K562 (cell line): ENCODE data around the gene SLC7A6OS. TPM values are rescaled to one million over a fixed set of nuclear protein-coding genes. Genes with fewer than 3 reads are reported as not detected.

ENCODE experiments used
- BRD9 ChIP-seq: fragments of 450-650 bp; IDR thresholded peaks from 2 replicates; pipeline ENCODE4 v1.6.1; 2018; ENCODE audit warnings: low read depth; ENCODE audit not compliant: partially characterized antibody
- IFI16 ChIP-seq: fragments of 250-450 bp; sonication (Bioruptor Pico); IDR thresholded peaks from 2 replicates; pipeline ENCODE4 v2.1.2; 2022; ENCODE audit warnings: mild to moderate bottlenecking, inconsistent platforms
- PCBP1 ChIP-seq: fragments of 200-400 bp; formaldehyde crosslinking; IDR thresholded peaks from 2 replicates; pipeline ENCODE4 v1.6.1; 2018; ENCODE audit warnings: mild to moderate bottlenecking, low read depth, low read length; ENCODE audit not compliant: poor library complexity, severe bottlenecking
- POLR2B ChIP-seq: fragments of 450-650 bp; IDR thresholded peaks from 2 replicates; pipeline ENCODE4 v1.6.1; 2018; ENCODE audit warnings: low read depth; ENCODE audit not compliant: partially characterized antibody
- RBM39 ChIP-seq: fragments of 200-400 bp; formaldehyde crosslinking; optimal IDR thresholded peaks from 2 replicates; pipeline ENCODE3; 2018; ENCODE audit warnings: low read depth, low read length
- RHOXF2B ChIP-seq: fragments of 250-450 bp; sonication (Bioruptor Pico); conservative IDR thresholded peaks from 2 replicates; pipeline ENCODE4 v1.5.1; 2021
- polyA plus RNA-seq, 8 experiments: library from polyadenylated mRNA; depleted of rRNA in 4 of 8; stranded (reverse) in 5 of 8; unstranded in 3 of 8; fragments of >200 nt; fragmentation: Nextera tagmentation in 2 of 8; fragmentation: Illumina TruSeq in 1 of 8; extraction: Ambion mirVana in 2 of 8; extraction: Trizol in 1 of 8; gene quantifications; 2 replicates each; pipeline versions ENCODE4 v1.2.1 to v1.2.3, GENCODE V29; 2011 to 2014; ENCODE audit warnings: inconsistent platforms in 1 of 8, missing spikeins in 1 of 8
- total RNA-seq, 7 experiments: library from RNA; depleted of rRNA in 6 of 7; stranded (reverse); fragments of >200 nt in 6 of 7; fragmentation: Illumina TruSeq in 2 of 7; extraction: Trizol in 2 of 7; gene quantifications; 2 replicates each; pipeline versions ENCODE4 v1.2.1 to v1.2.3, GENCODE V29; 2011 to 2021; ENCODE audit warnings: low replicate concordance in 1 of 7
- TF ChIP-seq, protein P1 (sequence below), 2 experiments: fragments of 450-650 bp; IDR thresholded peaks; 2 replicates each; pipeline ENCODE4 v1.6.1; 2016
- TF ChIP-seq, protein P2 (sequence below): fragments of 450-650 bp; formaldehyde crosslinking; IDR thresholded peaks from 2 replicates; pipeline ENCODE4 v1.4.0; 2020; ENCODE audit warnings: mild to moderate bottlenecking, moderate library complexity
- TF ChIP-seq, protein P3 (sequence below): fragments of 450-650 bp; IDR thresholded peaks from 2 replicates; pipeline ENCODE4 v1.6.1; 2016; ENCODE audit warnings: borderline replicate concordance
- TF ChIP-seq, protein P4 (sequence below): fragments of 450-650 bp; IDR thresholded peaks from 2 replicates; pipeline ENCODE4 v1.6.1; 2016; ENCODE audit warnings: antibody characterized with exemption

SLC7A6OS gene
- total and polyA plus RNA-seq, 9 of the 15 experiments (the other 6 are each of a cell fraction or from before 2014, with no cell fraction given): 2.7 to 23.6 (median 17.2) TPM

- TF ChIP-seq, protein P1, sequence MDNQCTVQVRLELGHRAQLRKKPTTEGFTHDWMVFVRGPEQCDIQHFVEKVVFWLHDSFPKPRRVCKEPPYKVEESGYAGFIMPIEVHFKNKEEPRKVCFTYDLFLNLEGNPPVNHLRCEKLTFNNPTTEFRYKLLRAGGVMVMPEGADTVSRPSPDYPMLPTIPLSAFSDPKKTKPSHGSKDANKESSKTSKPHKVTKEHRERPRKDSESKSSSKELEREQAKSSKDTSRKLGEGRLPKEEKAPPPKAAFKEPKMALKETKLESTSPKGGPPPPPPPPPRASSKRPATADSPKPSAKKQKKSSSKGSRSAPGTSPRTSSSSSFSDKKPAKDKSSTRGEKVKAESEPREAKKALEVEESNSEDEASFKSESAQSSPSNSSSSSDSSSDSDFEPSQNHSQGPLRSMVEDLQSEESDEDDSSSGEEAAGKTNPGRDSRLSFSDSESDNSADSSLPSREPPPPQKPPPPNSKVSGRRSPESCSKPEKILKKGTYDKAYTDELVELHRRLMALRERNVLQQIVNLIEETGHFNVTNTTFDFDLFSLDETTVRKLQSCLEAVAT (IDR thresholded peaks at IDR 0.05): no peak
- TF ChIP-seq RHOXF2B: no peak
- TF ChIP-seq, protein P2, sequence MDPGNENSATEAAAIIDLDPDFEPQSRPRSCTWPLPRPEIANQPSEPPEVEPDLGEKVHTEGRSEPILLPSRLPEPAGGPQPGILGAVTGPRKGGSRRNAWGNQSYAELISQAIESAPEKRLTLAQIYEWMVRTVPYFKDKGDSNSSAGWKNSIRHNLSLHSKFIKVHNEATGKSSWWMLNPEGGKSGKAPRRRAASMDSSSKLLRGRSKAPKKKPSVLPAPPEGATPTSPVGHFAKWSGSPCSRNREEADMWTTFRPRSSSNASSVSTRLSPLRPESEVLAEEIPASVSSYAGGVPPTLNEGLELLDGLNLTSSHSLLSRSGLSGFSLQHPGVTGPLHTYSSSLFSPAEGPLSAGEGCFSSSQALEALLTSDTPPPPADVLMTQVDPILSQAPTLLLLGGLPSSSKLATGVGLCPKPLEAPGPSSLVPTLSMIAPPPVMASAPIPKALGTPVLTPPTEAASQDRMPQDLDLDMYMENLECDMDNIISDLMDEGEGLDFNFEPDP (CRISPR knock-in tag): no peak
- no peak for TF ChIP-seq POLR2B
- TF ChIP-seq, protein P3, sequence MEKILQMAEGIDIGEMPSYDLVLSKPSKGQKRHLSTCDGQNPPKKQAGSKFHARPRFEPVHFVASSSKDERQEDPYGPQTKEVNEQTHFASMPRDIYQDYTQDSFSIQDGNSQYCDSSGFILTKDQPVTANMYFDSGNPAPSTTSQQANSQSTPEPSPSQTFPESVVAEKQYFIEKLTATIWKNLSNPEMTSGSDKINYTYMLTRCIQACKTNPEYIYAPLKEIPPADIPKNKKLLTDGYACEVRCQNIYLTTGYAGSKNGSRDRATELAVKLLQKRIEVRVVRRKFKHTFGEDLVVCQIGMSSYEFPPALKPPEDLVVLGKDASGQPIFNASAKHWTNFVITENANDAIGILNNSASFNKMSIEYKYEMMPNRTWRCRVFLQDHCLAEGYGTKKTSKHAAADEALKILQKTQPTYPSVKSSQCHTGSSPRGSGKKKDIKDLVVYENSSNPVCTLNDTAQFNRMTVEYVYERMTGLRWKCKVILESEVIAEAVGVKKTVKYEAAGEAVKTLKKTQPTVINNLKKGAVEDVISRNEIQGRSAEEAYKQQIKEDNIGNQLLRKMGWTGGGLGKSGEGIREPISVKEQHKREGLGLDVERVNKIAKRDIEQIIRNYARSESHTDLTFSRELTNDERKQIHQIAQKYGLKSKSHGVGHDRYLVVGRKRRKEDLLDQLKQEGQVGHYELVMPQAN: no peak
- no peak for TF ChIP-seq BRD9
- no peak for TF ChIP-seq RBM39
- no peak for TF ChIP-seq PCBP1
- TF ChIP-seq, protein P4, sequence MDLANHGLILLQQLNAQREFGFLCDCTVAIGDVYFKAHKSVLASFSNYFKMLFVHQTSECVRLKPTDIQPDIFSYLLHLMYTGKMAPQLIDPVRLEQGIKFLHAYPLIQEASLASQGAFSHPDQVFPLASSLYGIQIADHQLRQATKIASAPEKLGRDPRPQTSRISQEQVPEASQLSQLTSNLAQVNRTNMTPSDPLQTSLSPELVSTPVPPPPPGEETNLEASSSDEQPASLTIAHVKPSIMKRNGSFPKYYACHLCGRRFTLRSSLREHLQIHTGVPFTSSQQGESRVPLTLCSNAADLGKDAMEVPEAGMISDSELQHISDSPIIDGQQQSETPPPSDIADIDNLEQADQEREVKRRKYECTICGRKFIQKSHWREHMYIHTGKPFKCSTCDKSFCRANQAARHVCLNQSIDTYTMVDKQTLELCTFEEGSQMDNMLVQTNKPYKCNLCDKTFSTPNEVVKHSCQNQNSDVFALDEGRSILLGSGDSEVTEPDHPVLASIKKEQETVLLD: no peak
- no peak for TF ChIP-seq IFI16 (CRISPR knock-in tag)
Observed at GRCh38 chr16:68292425-68292824, 18.3 kb downstream of the SLC7A6OS start (continued).
